Colonic mucosa (tissue), 4 donors: ENCODE data around the gene BBS2. TPM values are rescaled to one million over a fixed set of nuclear protein-coding genes. Genes with fewer than 3 reads are reported as not detected.
"Not testable (repeated sequence)": the region's sequence is repeated elsewhere in the genome, so short reads cannot be mapped to it uniquely, and the experiment has no call there.

Source experiments
- DNase-seq: peaks from one replicate; pipeline ENCODE4 v3.0.0-alpha.2; 2020
- H3K27ac ChIP-seq: fragments of 200-600 bp; one replicate; pipeline ENCODE4 v1.8.0; 2021
- H3K27me3 ChIP-seq: fragments of 200-600 bp; one replicate; pipeline ENCODE4 v1.8.0; 2021
- H3K36me3 ChIP-seq: fragments of 200-600 bp; one replicate; pipeline ENCODE4 v1.8.0; 2021
- H3K4me1 ChIP-seq: fragments of 200-600 bp; one replicate; pipeline ENCODE4 v1.8.0; 2021; ENCODE audit warnings: mild to moderate bottlenecking
- H3K4me3 ChIP-seq: fragments of 200-600 bp; one replicate; pipeline ENCODE4 v1.8.0; 2021
- H3K9ac ChIP-seq, 2 donors: one replicate each; pipeline ENCODE4 v1.7.0; 2013; ENCODE audit warnings: control low read depth in 2 of 2, low read depth in 2 of 2, low read length in 2 of 2
- H3K9me3 ChIP-seq: fragments of 200-600 bp; one replicate; pipeline ENCODE4 v1.8.0; 2021
- CTCF ChIP-seq: fragments of 200-600 bp; IDR thresholded peaks from one replicate; pipeline ENCODE4 v1.8.0; 2022; ENCODE audit warnings: antibody characterized with exemption, mild to moderate bottlenecking
- intact Hi-C: fragments of 100-400 bp; cut with DNase I; formaldehyde crosslinking; loops from one replicate; pipeline ENCODE4 v1.14.1; 2022
- total RNA-seq, 2 donors: library from RNA; stranded (reverse); fragmentation: NEBNext Ultra II Directional in 1 of 2; extraction: Animal tissue kit (Norgen Biotek cat#: 25700) in 1 of 2; gene quantifications; one replicate each; pipeline ENCODE4 v1.2.1, GENCODE V29; 2021
- donor health status: healthy.
- donor health status: DM: no; HTN: no; CAD: no.
- donor health status: DM: no; HTN: no; CAD: no.

BBS2 gene
- total RNA-seq, 2 donors from 2014 or later, result 22.5 to 32.1 TPM

- Histone ChIP-seq H3K9me3 (no peaks in the 10 kb centered on the region), H3K4me3 (no peak overlapping the region), H3K4me1 (no peaks in the 10 kb centered on the region), H3K27me3 (no peaks in the 10 kb centered on the region), H3K9ac (no peak overlapping the region), H3K36me3 (no peaks in the 10 kb centered on the region), H3K27ac (no peak overlapping the region)
- intact Hi-C loops, result no loop called here
- no peak for TF ChIP-seq CTCF
- no peak for DNase-seq
Measured at GRCh38 chr16:56493815-56494214, 26.0 kb downstream of the BBS2 start.

- Histone ChIP-seq H3K36me3 (no peaks in the 10 kb centered on the region), H3K27me3 (no peaks in the 10 kb centered on the region), H3K9me3 (no peaks in the 10 kb centered on the region), H3K4me1 (no peaks in the 10 kb centered on the region), H3K4me3 (no peak overlapping the region), H3K9ac (no peak overlapping the region), H3K27ac (no peak overlapping the region)
- intact Hi-C loops, result no loop called here
- no peak for DNase-seq
- TF ChIP-seq CTCF, result no peak
Measured at GRCh38 chr16:56493126-56493525, 26.7 kb downstream of the BBS2 start.

- H3K4me1 ChIP-seq, result no peaks in the 10 kb centered on the region
- no peaks in the 10 kb centered on the region for H3K9me3 ChIP-seq
- H3K36me3 ChIP-seq, result no peaks in the 10 kb centered on the region
- no peak overlapping the region for H3K27ac ChIP-seq
- no peak for TF ChIP-seq CTCF
- no peak overlapping the region for H3K4me3 ChIP-seq
- no peak overlapping the region for H3K9ac ChIP-seq
- DNase-seq, result no peak
- intact Hi-C loops, result no loop called here
- no peaks in the 10 kb centered on the region for H3K27me3 ChIP-seq
Measured at GRCh38 chr16:56491657-56492261, 28.1 kb downstream of the BBS2 start.

- H3K4me3 ChIP-seq, H3K27ac ChIP-seq, H3K9ac ChIP-seq, H3K36me3 ChIP-seq, H3K27me3 ChIP-seq, intact Hi-C loops, DNase-seq, H3K9me3 ChIP-seq, H3K4me1 ChIP-seq: not testable (repeated sequence)
Measured at GRCh38 chr16:56488868-56489267, 31.0 kb downstream of the BBS2 start.

- H3K36me3 ChIP-seq, result no peaks in the 10 kb centered on the region
- H3K9ac ChIP-seq, result no peak overlapping the region
- no peaks in the 10 kb centered on the region for H3K9me3 ChIP-seq
- no peak for TF ChIP-seq CTCF
- no peaks in the 10 kb centered on the region for H3K4me1 ChIP-seq
- H3K4me3 ChIP-seq, result no peak overlapping the region
- H3K27me3 ChIP-seq, result no peaks in the 10 kb centered on the region
- intact Hi-C loops, result no loop called here
- no peak for DNase-seq
- H3K27ac ChIP-seq, result no peak overlapping the region
Measured at GRCh38 chr16:56488035-56488434, 31.8 kb downstream of the BBS2 start.

- Histone ChIP-seq H3K36me3 (peaks cover 4% of the 10 kb centered on the region), H3K9me3 (no peaks in the 10 kb centered on the region), H3K4me1 (no peaks in the 10 kb centered on the region), H3K27ac (no peak overlapping the region), H3K27me3 (no peaks in the 10 kb centered on the region), H3K4me3 (no peak overlapping the region), H3K9ac (no peak overlapping the region)
- TF ChIP-seq CTCF, result no peak
- no peak for DNase-seq
- intact Hi-C loops, result no loop called here
Measured at GRCh38 chr16:56483394-56483793, 36.4 kb downstream of the BBS2 start.
